Activated CD8-positive, alpha-beta memory T cell treated with anti-CD3 and anti-CD28 coated beads for 36 hours (primary cell): ENCODE measurements around the gene GDF9. TPM values are rescaled to one million over a fixed set of nuclear protein-coding genes. Genes with fewer than 3 reads are reported as not detected.

Experiments used
- CTCF ChIA-PET: fragments of 350-600 bp; sonication (Branson Sonifier 250); formaldehyde crosslinking; loops from one replicate; lab custom pipeline; 2021; ENCODE audit warnings: antibody characterized with exemption; lab: Charles Lee
- POLR2A ChIA-PET: fragments of 350-600 bp; sonication (Branson Sonifier 250); formaldehyde crosslinking; loops from one replicate; lab custom pipeline; 2021; ENCODE audit warnings: antibody characterized with exemption; lab: Charles Lee
- total RNA-seq, 2 experiments: library from RNA; stranded (reverse); gene quantifications; one replicate each; pipeline ENCODE4 v1.2.3, GENCODE V29; 2021

The GDF9 gene
- total RNA-seq, 2 experiments from 2014 or later, result 0.23 to 0.27 TPM

GRCh38 chr5:132848270-132848669, 18.0 kb downstream of the GDF9 start:
- ChIA-PET POLR2A (no interaction called here), CTCF (no interaction called here)

GRCh38 chr5:132841305-132841704, 25.0 kb downstream of the GDF9 start:
- ChIA-PET POLR2A (interaction anchor here (0.7 kb wide), 1 partner anchor 218 kb away, joined by 5 read pairs; no protein-coding TSS in a partner anchor), CTCF (interaction anchor here (1.6 kb wide), 1 partner anchor 12 kb away, joined by 3 read pairs; no protein-coding TSS in a partner anchor)

- ChIA-PET CTCF (interaction anchor here (1.6 kb wide), 1 partner anchor 12 kb away, joined by 3 read pairs; no protein-coding TSS in a partner anchor), POLR2A (interaction anchor here (0.7 kb wide), 1 partner anchor 217 kb away, joined by 5 read pairs; no protein-coding TSS in a partner anchor)
Measured at GRCh38 chr5:132840896-132841295, 25.4 kb downstream of the GDF9 start.

- CTCF ChIA-PET, result no interaction called here
- POLR2A ChIA-PET, result no interaction called here
Measured at GRCh38 chr5:132840313-132840712, 26.0 kb downstream of the GDF9 start.

- CTCF ChIA-PET, result interaction anchor here (0.5 kb wide), 1 partner anchor 182 kb away, joined by 4 read pairs; no protein-coding TSS in a partner anchor
- POLR2A ChIA-PET, result no interaction called here
Measured at GRCh38 chr5:132839426-132840301, 26.6 kb downstream of the GDF9 start.

- POLR2A ChIA-PET, result no interaction called here
- CTCF ChIA-PET, result interaction anchor here (0.5 kb wide), 1 partner anchor 183 kb away, joined by 4 read pairs; no protein-coding TSS in a partner anchor
Measured at GRCh38 chr5:132838516-132839282, 27.6 kb downstream of the GDF9 start.

GRCh38 chr5:132837868-132838267, 28.4 kb downstream of the GDF9 start:
- POLR2A ChIA-PET, result no interaction called here

GRCh38 chr5:132836852-132837251, 29.4 kb downstream of the GDF9 start:
- POLR2A ChIA-PET, result no interaction called here
- CTCF ChIA-PET, result interaction anchor here (0.7 kb wide), 1 partner anchor 52 kb away, joined by 3 read pairs; no protein-coding TSS in a partner anchor

More at GRCh38 chr5:132837868-132838267, 28.4 kb downstream of the GDF9 start:
- CTCF ChIA-PET, result interaction anchor here (0.6 to 0.7 kb wide), 2 partner anchors 51 to 311 kb away, joined by 3 to 4 read pairs; no protein-coding TSS in a partner anchor

- CTCF ChIA-PET, result interaction anchor here (1.6 kb wide), 1 partner anchor 14 kb away, joined by 3 read pairs; no protein-coding TSS in a partner anchor
Measured at GRCh38 chr5:132834057-132834456, 32.2 kb downstream of the GDF9 start.

GRCh38 chr5:132832612-132833011, 33.7 kb downstream of the GDF9 start:
- CTCF ChIA-PET, result interaction anchor here (0.8 to 4.7 kb wide), 2 partner anchors 13 to 56 kb away, joined by 3 to 20 read pairs; no protein-coding TSS in a partner anchor
- POLR2A ChIA-PET, result no interaction called here

More at GRCh38 chr5:132834057-132834456, 32.2 kb downstream of the GDF9 start:
- POLR2A ChIA-PET, result interaction anchor here (0.7 kb wide), 1 partner anchor 1325 kb away, joined by 3 read pairs; no protein-coding TSS in a partner anchor

- ChIA-PET POLR2A (no interaction called here), CTCF (interaction anchor here (0.9 to 4.7 kb wide), 4 partner anchors 12 to 304 kb away, joined by 5 to 20 read pairs (median 6); partner anchors contain the start of gene CCNI2)
Measured at GRCh38 chr5:132831095-132831860, 35.0 kb downstream of the GDF9 start.

GRCh38 chr5:132830436-132831094, 35.7 kb downstream of the GDF9 start, which contains the start of gene SHROOM1:
Gene SHROOM1 (minus strand): TSS chr5:132830647. CDS start chr5:132826140, 4,507 bp downstream.
- POLR2A ChIA-PET, result no interaction called here
- CTCF ChIA-PET, result interaction anchor here (1.3 to 4.7 kb wide), 7 partner anchors 11 to 304 kb away, joined by 3 to 20 read pairs (median 5); partner anchors contain the start of gene CCNI2

GRCh38 chr5:132829742-132830435, 36.4 kb downstream of the GDF9 start:
- ChIA-PET CTCF (interaction anchor here (1.0 to 4.7 kb wide), 8 partner anchors 10 to 303 kb away, joined by 3 to 20 read pairs (median 4); partner anchors contain the start of gene CCNI2), POLR2A (no interaction called here)

- POLR2A ChIA-PET, result no interaction called here
Measured at GRCh38 chr5:132828846-132829494, 37.3 kb downstream of the GDF9 start.

GRCh38 chr5:132827943-132828673, 38.2 kb downstream of the GDF9 start:
- ChIA-PET CTCF (interaction anchor here (0.7 to 4.7 kb wide), 5 partner anchors 9 to 55 kb away, joined by 3 to 20 read pairs (median 4); no protein-coding TSS in a partner anchor), POLR2A (no interaction called here)

More at GRCh38 chr5:132828846-132829494, 37.3 kb downstream of the GDF9 start:
- CTCF ChIA-PET, result interaction anchor here (1.0 to 4.7 kb wide), 8 partner anchors 9 to 302 kb away, joined by 3 to 20 read pairs (median 4); no protein-coding TSS in a partner anchor
